PC-3 (cell line): Measurements from ENCODE around the gene BNC1. TPM values are rescaled to one million over a fixed set of nuclear protein-coding genes. Genes with fewer than 3 reads are reported as not detected.

ENCODE experiments used
- ATAC-seq: fragments of 200-7000 bp; cut with Tn5 transposase; 2 replicates; pipeline ENCODE4 v1.9.1; 2020; ENCODE audit warnings: mild to moderate bottlenecking, moderate library complexity
- BruUV-seq: library from RNA; stranded (reverse); fragments of 400-500 nt; replicated peaks from 2 replicates; lab custom pipeline; 2021; lab: Mats Ljungman, UMichigan
- CTCF ChIA-PET: fragments of 300-600 bp; sonication (Branson Sonifier 250); formaldehyde crosslinking; loops from one replicate; lab custom pipeline; 2022; ENCODE audit warnings: antibody characterized with exemption; lab: Charles Lee
- POLR2A ChIA-PET: fragments of 300-600 bp; sonication (Branson Sonifier 250); formaldehyde crosslinking; loops from one replicate; lab custom pipeline; 2022; ENCODE audit warnings: antibody characterized with exemption; ENCODE audit not compliant: unreplicated experiment; lab: Charles Lee
- DNase-seq: peaks from one replicate; pipeline ENCODE4 v3.0.0-alpha.2; 2015
- H2AFZ ChIP-seq: fragments of 300-600 bp; sonication (generic); 2 replicates; pipeline ENCODE4 v1.6.0; 2016; ENCODE audit warnings: antibody characterized with exemption, low read length
- H3F3A ChIP-seq: fragments of 300-600 bp; sonication (generic); one replicate; pipeline ENCODE4 v1.6.0; 2017; ENCODE audit warnings: antibody characterized with exemption, low read length, control low read depth, mild to moderate bottlenecking; ENCODE audit not compliant: unreplicated experiment
- H3K27ac ChIP-seq: fragments of 300-600 bp; sonication (generic); 2 replicates; pipeline ENCODE4 v1.5.1; 2016; ENCODE audit warnings: mild to moderate bottlenecking, low read length
- H3K27me3 ChIP-seq: fragments of 300-600 bp; sonication (generic); 2 replicates; pipeline ENCODE4 v1.6.1; 2016; ENCODE audit warnings: low read length, mixed read lengths
- H3K36me3 ChIP-seq: fragments of 300-600 bp; sonication (generic); 2 replicates; pipeline ENCODE4 v1.6.1; 2016; ENCODE audit warnings: low read depth, mixed run types, low read length, mixed read lengths
- H3K4me1 ChIP-seq: fragments of 300-600 bp; sonication (generic); 2 replicates; pipeline ENCODE4 v1.5.1; 2016; ENCODE audit warnings: low read length; ENCODE audit not compliant: insufficient read depth
- H3K4me2 ChIP-seq: fragments of 300-600 bp; sonication (generic); 2 replicates; pipeline ENCODE4 v1.6.0; 2016; ENCODE audit warnings: low read length
- H3K4me3 ChIP-seq: fragments of 300-600 bp; sonication (generic); 2 replicates; pipeline ENCODE4 v1.5.1; 2016; ENCODE audit warnings: mild to moderate bottlenecking, low read length, mixed read lengths
- H3K79me2 ChIP-seq: fragments of 300-600 bp; sonication (generic); 2 replicates; pipeline ENCODE4 v1.6.1; 2017; ENCODE audit warnings: low read length, mixed read lengths
- H3K9ac ChIP-seq: fragments of 300-600 bp; sonication (generic); 2 replicates; pipeline ENCODE4 v1.6.0; 2016; ENCODE audit warnings: mild to moderate bottlenecking, low read length
- H3K9me2 ChIP-seq: fragments of 300-600 bp; sonication (generic); replicated peaks from 2 replicates; pipeline ENCODE4 v1.6.1; 2016; ENCODE audit warnings: mixed run types, low read length, mixed read lengths
- H3K9me3 ChIP-seq: fragments of 300-600 bp; sonication (generic); 2 replicates; pipeline ENCODE4 v1.6.1; 2016; ENCODE audit warnings: low read length, mixed read lengths
- H4K20me1 ChIP-seq: fragments of 300-600 bp; sonication (generic); 2 replicates; pipeline ENCODE4 v1.6.1; 2016; ENCODE audit warnings: low read length, mixed read lengths
- EZH2 ChIP-seq: fragments of 300-600 bp; sonication (generic); IDR thresholded peaks from one replicate; pipeline ENCODE4 v1.6.1; 2017; ENCODE audit warnings: antibody characterized with exemption, mild to moderate bottlenecking, low read length; ENCODE audit not compliant: unreplicated experiment
- EZH2phosphoT487 ChIP-seq: fragments of 300-600 bp; sonication (generic); IDR thresholded peaks from 2 replicates; pipeline ENCODE4 v1.6.1; 2018; ENCODE audit warnings: mild to moderate bottlenecking, antibody characterized with exemption, low read length, borderline replicate concordance
- intact Hi-C: fragments of 100-400 bp; cut with micrococcal nuclease; formaldehyde crosslinking; loops from 2 replicates; pipeline ENCODE4 v1.9.0; 2023
- total RNA-seq: library from RNA; depleted of rRNA; stranded (reverse); fragments of >200 nt; gene quantifications from 2 replicates; pipeline ENCODE4 v1.2.3, GENCODE V29; 2014
- TF ChIP-seq, protein P1 (sequence below): fragments of 300-600 bp; sonication (generic); conservative IDR thresholded peaks from 2 replicates; pipeline ENCODE4 v1.5.1; 2017; ENCODE audit warnings: antibody characterized with exemption, low read depth, mild to moderate bottlenecking, low read length

The BNC1 gene
- total RNA-seq, 1 experiment from 2014 or later = 2.4 TPM

DNA sequence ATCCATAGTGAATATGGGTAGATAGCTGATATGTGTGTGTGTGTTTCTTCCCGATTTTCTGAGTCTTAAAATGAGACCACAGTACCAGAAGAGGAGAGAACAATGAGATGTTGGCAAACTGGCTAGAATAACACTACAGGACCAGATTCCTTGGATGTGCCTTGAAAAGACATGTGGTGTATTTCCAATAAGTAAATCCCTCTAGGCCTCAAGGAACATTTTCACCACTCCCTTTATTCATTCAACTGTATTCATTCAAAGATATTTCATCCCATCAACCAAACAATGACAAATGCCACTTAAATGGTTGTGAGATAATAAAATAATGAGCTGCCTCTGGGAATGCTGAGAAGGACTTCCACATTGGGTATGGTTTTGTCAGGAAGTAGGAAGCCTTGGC is 8.7 kb upstream of the BNC1 start:
- Histone ChIP-seq H3K9ac (peak overlapping the region; percentile 30), H3F3A (peaks cover 2% of the 10 kb centered on the region), H3K36me3 (no peaks in the 10 kb centered on the region), H2AFZ (no peak overlapping the region), H3K9me2 (no peaks in the 10 kb centered on the region), H4K20me1 (no peaks in the 10 kb centered on the region), H3K4me2 (peak overlapping the region; percentile 51), H3K4me1 (peaks cover 44% of the 10 kb centered on the region), H3K79me2 (peaks cover 6% of the 10 kb centered on the region; the same call in 1 of the 2 replicates), H3K9me3 (no peaks in the 10 kb centered on the region), H3K27me3 (no peaks in the 10 kb centered on the region), H3K27ac (peak overlapping the region; percentile 86), H3K4me3 (no peak overlapping the region)
- ATAC-seq (no peak), DNase-seq (peak; percentile 33)
- ChIA-PET CTCF (no interaction called here), POLR2A (interaction anchor here (0.6 kb wide), 1 partner anchor 87 kb away, joined by 3 read pairs; no protein-coding TSS in a partner anchor)
- intact Hi-C loops = no loop called here
- BruUV-seq = no TSS peak
- TF ChIP-seq EZH2phosphoT487 (no peak), EZH2 (no peak)
- TF ChIP-seq, protein P1, sequence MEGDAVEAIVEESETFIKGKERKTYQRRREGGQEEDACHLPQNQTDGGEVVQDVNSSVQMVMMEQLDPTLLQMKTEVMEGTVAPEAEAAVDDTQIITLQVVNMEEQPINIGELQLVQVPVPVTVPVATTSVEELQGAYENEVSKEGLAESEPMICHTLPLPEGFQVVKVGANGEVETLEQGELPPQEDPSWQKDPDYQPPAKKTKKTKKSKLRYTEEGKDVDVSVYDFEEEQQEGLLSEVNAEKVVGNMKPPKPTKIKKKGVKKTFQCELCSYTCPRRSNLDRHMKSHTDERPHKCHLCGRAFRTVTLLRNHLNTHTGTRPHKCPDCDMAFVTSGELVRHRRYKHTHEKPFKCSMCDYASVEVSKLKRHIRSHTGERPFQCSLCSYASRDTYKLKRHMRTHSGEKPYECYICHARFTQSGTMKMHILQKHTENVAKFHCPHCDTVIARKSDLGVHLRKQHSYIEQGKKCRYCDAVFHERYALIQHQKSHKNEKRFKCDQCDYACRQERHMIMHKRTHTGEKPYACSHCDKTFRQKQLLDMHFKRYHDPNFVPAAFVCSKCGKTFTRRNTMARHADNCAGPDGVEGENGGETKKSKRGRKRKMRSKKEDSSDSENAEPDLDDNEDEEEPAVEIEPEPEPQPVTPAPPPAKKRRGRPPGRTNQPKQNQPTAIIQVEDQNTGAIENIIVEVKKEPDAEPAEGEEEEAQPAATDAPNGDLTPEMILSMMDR = no peak

DNA sequence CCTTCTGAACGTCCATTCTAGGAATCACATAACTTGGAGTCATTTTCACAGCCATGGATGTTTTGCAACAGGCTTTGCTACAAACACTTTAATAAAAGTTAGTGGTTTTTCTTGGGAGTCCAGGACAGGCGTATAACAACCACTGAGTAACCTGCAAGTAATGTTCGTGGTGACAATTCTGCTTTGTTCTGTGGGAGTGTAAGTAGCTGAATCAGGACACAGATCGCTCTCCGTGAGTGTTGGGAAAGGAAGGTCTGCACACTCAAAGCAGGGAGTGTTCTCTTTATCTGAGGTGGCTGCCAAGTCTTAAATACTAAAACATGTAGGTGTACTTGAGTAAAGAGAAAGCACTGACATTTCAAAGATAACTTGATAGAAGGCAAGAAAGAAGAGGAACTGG is 7.9 kb upstream of the BNC1 start:
- H3K4me2 ChIP-seq = peak overlapping the region; percentile 51
- peaks cover 6% of the 10 kb centered on the region; the same call in 1 of the 2 replicates for H3K79me2 ChIP-seq
- no TSS peak for BruUV-seq
- intact Hi-C loops = no loop called here
- TF ChIP-seq EZH2phosphoT487 = no peak
- TF ChIP-seq, protein P1 = no peak
- CTCF ChIA-PET = no interaction called here
- ATAC-seq (peak; percentile 45), DNase-seq (peak; percentile 79)
- H3K4me3 ChIP-seq = no peak overlapping the region
- peaks cover 5% of the 10 kb centered on the region for H3F3A ChIP-seq
- peaks cover 52% of the 10 kb centered on the region for H3K4me1 ChIP-seq
- H3K9ac ChIP-seq = peak overlapping the region; percentile 34; the same call in 1 of the 2 replicates
- no peaks in the 10 kb centered on the region for H3K36me3 ChIP-seq
- H2AFZ ChIP-seq = peak overlapping the region; percentile 19
- no peaks in the 10 kb centered on the region for H4K20me1 ChIP-seq
- no peaks in the 10 kb centered on the region for H3K9me3 ChIP-seq
- H3K9me2 ChIP-seq = no peaks in the 10 kb centered on the region
- POLR2A ChIA-PET = no interaction called here
- H3K27ac ChIP-seq = peak overlapping the region; percentile 86
- H3K27me3 ChIP-seq = no peaks in the 10 kb centered on the region

DNA sequence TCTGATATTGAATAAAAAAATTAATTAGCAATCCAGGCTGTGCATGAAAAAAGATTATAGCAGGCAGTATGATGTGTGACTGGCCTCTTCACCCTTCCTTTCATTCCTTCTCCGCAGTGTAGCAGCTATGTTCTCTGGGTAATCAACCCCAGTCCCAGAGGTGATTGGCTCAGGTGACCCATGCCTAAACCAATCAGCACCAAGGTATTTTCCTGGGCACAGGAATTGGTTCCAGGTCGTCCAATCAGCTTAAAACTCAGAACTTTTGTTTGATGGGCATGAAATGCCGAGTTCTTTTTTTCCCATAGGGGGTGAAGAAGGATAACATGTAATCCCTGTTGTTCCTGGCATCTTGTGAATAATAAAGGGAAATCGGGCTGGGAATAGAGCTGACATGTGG is 5.8 kb upstream of the BNC1 start:
- no TSS peak for BruUV-seq
- H3K4me1 ChIP-seq = peaks cover 73% of the 10 kb centered on the region
- H4K20me1 ChIP-seq = no peaks in the 10 kb centered on the region
- no peak for DNase-seq
- H3K36me3 ChIP-seq = no peaks in the 10 kb centered on the region
- peaks cover 14% of the 10 kb centered on the region; the same call in 1 of the 2 replicates for H3K79me2 ChIP-seq
- H3K27me3 ChIP-seq = no peaks in the 10 kb centered on the region
- ATAC-seq = no peak
- H3K4me3 ChIP-seq = no peak overlapping the region
- peak overlapping the region; percentile 94; the same call in 1 of the 2 replicates for H3K27ac ChIP-seq
- CTCF ChIA-PET = no interaction called here
- no peaks in the 10 kb centered on the region for H3K9me2 ChIP-seq
- H3K9me3 ChIP-seq = no peaks in the 10 kb centered on the region
- H3K4me2 ChIP-seq = no peak overlapping the region
- H3F3A ChIP-seq = peaks cover 9% of the 10 kb centered on the region
- no peak overlapping the region for H2AFZ ChIP-seq
- no peak overlapping the region for H3K9ac ChIP-seq
- TF ChIP-seq, protein P1 = no peak
- TF ChIP-seq EZH2 (no peak), EZH2phosphoT487 (no peak)
- POLR2A ChIA-PET = no interaction called here
- intact Hi-C loops = no loop called here
